Measurements from ENCODE around the gene CXCL10. TPM values are rescaled to one million over a fixed set of nuclear protein-coding genes. Genes with fewer than 3 reads are reported as not detected.

The CXCL10 gene
- total and polyA plus RNA-seq, 10 of the 15 experiments (the other 5 are each of a cell fraction or from before 2014, with no cell fraction given) = 0.46 to 19.5 (median 2.6) TPM

DNA sequence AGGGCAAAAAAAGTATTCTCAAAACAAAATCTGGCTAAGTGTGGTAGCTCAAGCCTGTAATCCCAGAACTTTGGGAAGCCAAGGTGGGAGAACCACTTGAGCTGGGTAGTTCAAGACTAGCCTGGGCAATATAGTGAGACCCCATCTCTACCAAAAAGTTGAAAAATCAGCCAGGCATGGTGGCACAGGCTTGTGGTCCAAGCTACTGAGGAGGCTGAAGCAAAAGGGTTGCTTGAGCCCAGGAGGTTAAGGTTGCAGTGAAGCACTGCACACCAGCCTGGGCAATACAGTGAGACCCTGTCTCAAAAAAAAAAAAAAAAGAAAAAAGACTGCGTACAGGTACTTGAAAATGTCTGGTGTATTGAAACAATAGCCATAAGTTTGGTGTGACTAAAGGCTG is 30.8 kb downstream of the CXCL10 start:
- intact Hi-C loops (cut with micrococcal nuclease; ENCODE audit: unreplicated experiment) = no loop called here
- no peak overlapping the region for H3K4me3 ChIP-seq
- no peak overlapping the region for H2AFZ ChIP-seq (ENCODE audit: control insufficient read depth, low read depth, low read length)
- H3K9me3 ChIP-seq (replicated peaks; ENCODE audit: control insufficient read depth, insufficient read depth, low read length) = no peaks in the 10 kb centered on the region
- ChIA-PET RAD21 (ENCODE audit: unreplicated experiment) (interaction anchor here (1.9 to 2.2 kb wide), 2 partner anchors 70 to 74 kb away, joined by 6 to 8 read pairs; no protein-coding TSS in a partner anchor), POLR2A (no interaction called here), CTCF (interaction anchor here (1.0 to 2.9 kb wide), 8 partner anchors 62 to 512 kb away, joined by 3 to 10 read pairs (median 4); no protein-coding TSS in a partner anchor), SMC1A (ENCODE audit: uncharacterized antibody, unreplicated experiment) (interaction anchor here (0.6 to 6.8 kb wide), 6 partner anchors 69 to 164 kb away, joined by 3 to 95 read pairs (median 3); no protein-coding TSS in a partner anchor)
- 33% methylated on average over 1 of the region's 1 CpG for WGBS (ENCODE audit: insufficient coverage, insufficient replicate concordance, low lambda C conversion rate, missing lambda C conversion rate)
- in situ Hi-C loops (cut with MboI) = no loop called here
- no peak for FAIRE-seq
- BruUV-seq (replicated peaks) = no TSS peak
- H3K4me2 ChIP-seq (ENCODE audit: control insufficient read depth, insufficient read depth) = no peak overlapping the region
- no peak for TF ChIP-seq E2F4 (IDR thresholded peaks at IDR 0.05; ENCODE audit: low read depth, low read length)
- TF ChIP-seq LARP7 (IDR thresholded peaks at IDR 0.05) = no peak
- no peak for TF ChIP-seq CREM (IDR thresholded peaks at IDR 0.05; ENCODE audit: low read depth)
- TF ChIP-seq CEBPB (IDR thresholded peaks at IDR 0.05; ENCODE audit: borderline replicate concordance in 1 of 2, low read depth in 2 of 2, low read length in 2 of 2) = no peak
- TF ChIP-seq MYC (IDR thresholded peaks at IDR 0.05; ENCODE audit: insufficient read depth, insufficient read length, insufficient replicate concordance, low read length, severe bottlenecking) = no peak
- no peak for TF ChIP-seq NKRF (conservative IDR thresholded peaks at IDR 0.05)
- no peak for TF ChIP-seq CHD2 (IDR thresholded peaks at IDR 0.05; ENCODE audit: borderline replicate concordance, low read depth, low read length)
- TF ChIP-seq ZNF217 (IDR thresholded peaks at IDR 0.05) = no peak
- no peak for TF ChIP-seq BRCA1 (IDR thresholded peaks at IDR 0.05; ENCODE audit: low read depth, low read length)
- TF ChIP-seq SMAD1 (IDR thresholded peaks at IDR 0.05; ENCODE audit: low read depth, partially characterized antibody) = no peak
- no peak for TF ChIP-seq RBBP5 (conservative IDR thresholded peaks at IDR 0.05)
- no peak for TF ChIP-seq PAX8 (IDR thresholded peaks at IDR 0.05)
- TF ChIP-seq E4F1 (IDR thresholded peaks at IDR 0.05; ENCODE audit: borderline replicate concordance, partially characterized antibody) = no peak
- no peak for TF ChIP-seq ASH2L (IDR thresholded peaks at IDR 0.05; ENCODE audit: borderline replicate concordance, low read depth)
- TF ChIP-seq NBN (IDR thresholded peaks at IDR 0.05) = no peak
- no peak for TF ChIP-seq KLF5 (IDR thresholded peaks at IDR 0.05; ENCODE audit: partially characterized antibody)
- no peak for TF ChIP-seq USF1 (IDR thresholded peaks at IDR 0.05; ENCODE audit: borderline replicate concordance, extremely low read length, insufficient read depth, low read depth, low read length)
- ATAC-seq = no peak
- no peak overlapping the region for H3K27ac ChIP-seq (ENCODE audit: control insufficient read depth, insufficient read depth)
- no peak overlapping the region for H3K9ac ChIP-seq (ENCODE audit: control insufficient read depth, insufficient read depth, low read length)
- no peaks in the 10 kb centered on the region for H4K20me1 ChIP-seq (ENCODE audit: control insufficient read depth, insufficient read depth)
- no peak for DNase-seq (ENCODE audit: low read depth, low spot score)
- no peaks in the 10 kb centered on the region for H3K36me3 ChIP-seq (ENCODE audit: control insufficient read depth in 2 of 2, insufficient read depth in 2 of 2, low read length in 1 of 2)
- H3K27me3 ChIP-seq (replicated peaks in 1 of 2; ENCODE audit: control insufficient read depth in 2 of 2, insufficient read depth in 2 of 2, low read length in 1 of 2) = no peaks in the 10 kb centered on the region; a peak in 1 of 4 replicates
- H3K79me2 ChIP-seq (ENCODE audit: control insufficient read depth, insufficient read depth, low read length) = peaks cover 31% of the 10 kb centered on the region
- H3K4me1 ChIP-seq (ENCODE audit: control insufficient read depth, insufficient read depth, low read length) = no peaks in the 10 kb centered on the region; the same call in 1 of the 2 replicates

Data from GM12878 (cell line).